GM18861 (cell line): ENCODE data around the gene FGFBP2.

Source experiments
- ATAC-seq: cut with Tn5 transposase; IDR thresholded peaks from one replicate; pipeline ENCODE4 v1.9.1; 2021; ENCODE audit not compliant: unreplicated experiment

Gene FGFBP2

GRCh38 chr4:15968551-15969300 is 5.8 kb upstream of the FGFBP2 start:
- ATAC-seq, result no peak

DNA sequence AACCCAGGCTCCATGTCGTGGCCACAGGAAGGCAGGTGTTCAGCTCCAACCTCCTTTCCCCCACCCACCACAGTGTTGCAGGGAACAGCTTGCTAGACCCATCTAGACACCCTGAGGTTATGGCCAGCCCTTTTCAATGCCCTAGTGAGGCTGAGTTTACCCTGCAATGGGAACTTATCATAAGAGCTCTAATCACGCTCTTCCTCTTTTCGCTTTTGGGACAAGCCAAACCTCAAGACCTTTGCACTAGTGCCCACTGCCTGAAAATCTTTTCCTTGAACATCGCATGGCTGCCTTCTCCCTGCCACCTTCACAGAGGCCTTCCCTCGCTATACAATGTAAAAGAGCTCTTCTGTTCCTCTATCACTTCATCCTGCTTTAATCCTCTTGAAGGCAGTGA is 2.4 kb upstream of the FGFBP2 start:
- no peak for ATAC-seq

- ATAC-seq, result no peak
Observed at GRCh38 chr4:15964159-15964558, 1.2 kb upstream of the FGFBP2 start.

- ATAC-seq, result peak; percentile 56
Observed at GRCh38 chr4:15963576-15963975, 601 bp upstream of the FGFBP2 start.

DNA sequence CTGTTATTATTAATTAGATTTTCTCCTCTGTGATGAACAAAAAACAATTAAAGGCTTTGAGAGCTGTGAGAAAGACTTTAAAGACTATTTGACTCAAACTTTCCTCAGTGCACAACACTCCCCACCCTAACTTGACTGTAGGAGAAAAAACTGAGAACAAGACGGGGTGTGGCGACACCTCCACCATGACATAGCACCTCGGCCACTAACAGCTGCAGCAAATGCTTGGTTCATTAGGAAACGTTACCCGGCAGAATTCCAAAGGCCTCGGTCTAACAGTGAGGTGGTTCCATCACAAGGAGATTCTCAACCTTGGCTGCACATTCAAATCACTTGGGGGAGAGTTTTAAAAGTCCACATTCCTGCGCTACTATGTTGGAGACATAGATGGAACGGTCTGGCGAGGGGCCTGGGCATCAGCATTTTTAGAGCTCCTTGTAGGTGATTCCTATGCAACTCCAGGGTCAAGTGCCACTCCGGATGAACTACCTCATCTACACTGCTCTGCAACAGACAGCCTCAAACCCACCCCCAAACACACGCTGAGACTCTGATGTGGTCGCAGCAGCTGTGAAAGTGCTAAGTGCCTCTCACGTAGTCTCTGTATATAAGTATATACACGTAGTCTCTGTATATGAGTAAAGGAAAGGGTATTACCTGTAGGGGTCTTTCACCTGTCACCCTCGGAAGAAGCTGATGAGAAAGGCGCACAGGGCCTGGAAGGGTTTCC is 1.0 kb downstream of the FGFBP2 start:
- ATAC-seq, result no peak

DNA sequence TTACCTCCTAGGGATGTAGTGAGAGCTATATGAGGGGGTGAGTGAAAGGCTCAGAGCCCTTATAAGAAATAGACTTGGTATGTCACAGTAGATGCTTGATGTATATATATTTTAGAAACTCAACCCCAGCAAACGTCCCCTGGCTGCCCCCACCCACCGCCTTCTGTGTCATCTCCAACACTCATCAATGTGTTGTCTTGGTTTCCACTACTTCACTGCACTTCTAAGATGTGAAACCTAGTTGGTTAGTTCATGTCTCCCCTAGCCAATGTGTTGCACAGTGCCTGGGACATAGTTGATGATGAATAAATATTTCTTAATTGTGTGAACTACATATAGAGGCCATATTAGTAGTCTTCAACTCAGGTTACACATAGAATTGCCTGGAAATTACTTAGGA is 4.4 kb downstream of the FGFBP2 start:
- no peak for ATAC-seq

DNA sequence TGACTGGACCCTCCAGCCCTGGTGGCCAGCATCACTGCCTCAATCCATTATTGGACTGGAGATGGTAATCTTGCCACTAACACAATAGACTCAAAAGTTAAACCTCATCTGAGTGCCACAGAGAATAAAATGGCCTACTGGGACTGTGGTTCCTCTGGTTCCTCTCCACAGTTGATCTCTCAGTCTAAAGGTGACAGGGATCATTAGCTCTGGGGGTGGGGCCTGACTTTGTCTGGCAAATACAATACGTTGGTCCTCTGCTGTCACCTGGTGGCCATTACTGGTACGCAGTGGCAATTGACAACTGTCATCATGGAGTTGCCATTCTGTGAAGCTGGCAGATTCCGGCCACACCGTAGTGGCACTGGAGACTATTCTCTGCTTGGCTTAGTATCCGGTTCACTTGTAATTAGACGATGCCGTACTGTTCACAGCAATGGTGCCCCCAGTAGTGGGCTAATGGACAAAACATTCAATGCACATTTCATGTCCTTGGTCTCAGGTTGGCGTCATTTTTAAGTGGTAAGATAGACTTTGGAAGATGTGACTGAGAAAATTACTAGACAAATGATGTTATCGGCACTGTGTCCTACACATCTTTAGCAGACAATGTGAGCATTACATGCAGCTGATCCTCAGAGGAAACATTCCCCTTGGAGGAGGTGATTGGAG is 6.7 kb downstream of the FGFBP2 start:
- ATAC-seq, result peak; percentile 95

- no peak for ATAC-seq
Observed at GRCh38 chr4:15955670-15956069, 7.3 kb downstream of the FGFBP2 start.

DNA sequence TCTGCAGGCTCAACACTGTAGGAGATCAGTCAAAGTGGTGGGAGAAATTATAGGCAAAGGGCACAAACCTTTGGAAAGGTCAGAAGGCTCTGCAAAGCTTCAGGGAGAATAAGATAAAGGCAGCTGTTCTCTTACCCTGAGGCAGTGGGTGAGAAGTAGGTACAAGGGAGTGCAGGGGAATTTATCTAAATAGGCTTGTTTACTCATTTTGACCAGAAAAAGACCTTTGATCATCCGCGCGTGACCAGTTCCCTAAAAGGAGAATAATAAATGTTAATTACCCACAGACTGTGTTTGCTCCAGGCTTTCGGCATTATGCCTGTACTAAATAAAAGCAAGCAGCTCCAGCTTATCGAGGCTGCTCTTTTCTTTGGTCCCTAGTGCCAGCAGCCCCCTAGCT is 9.3 kb downstream of the FGFBP2 start:
- no peak for ATAC-seq

GRCh38 chr4:15951781-15952180 is 11.2 kb downstream of the FGFBP2 start:
- no peak for ATAC-seq

DNA sequence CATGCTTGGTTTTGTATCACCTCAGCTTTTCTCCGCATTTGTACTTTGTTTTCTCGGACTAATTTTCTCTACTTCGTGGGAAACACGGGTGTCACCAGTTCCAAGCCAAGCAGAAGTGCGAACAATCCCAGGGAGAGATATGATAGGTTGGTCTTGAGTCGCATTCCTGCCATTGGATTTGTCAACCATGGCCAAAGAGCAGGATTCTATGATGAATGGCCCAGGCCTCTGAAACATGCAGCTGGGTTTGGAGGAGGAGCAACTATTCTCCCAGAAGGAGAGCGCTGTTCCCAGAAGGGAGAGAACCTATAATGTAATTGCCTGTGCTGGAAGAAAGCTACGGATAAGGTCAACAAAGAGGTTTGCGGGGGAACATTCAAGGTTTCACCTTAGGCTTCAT is 14.1 kb downstream of the FGFBP2 start:
- no peak for ATAC-seq

DNA sequence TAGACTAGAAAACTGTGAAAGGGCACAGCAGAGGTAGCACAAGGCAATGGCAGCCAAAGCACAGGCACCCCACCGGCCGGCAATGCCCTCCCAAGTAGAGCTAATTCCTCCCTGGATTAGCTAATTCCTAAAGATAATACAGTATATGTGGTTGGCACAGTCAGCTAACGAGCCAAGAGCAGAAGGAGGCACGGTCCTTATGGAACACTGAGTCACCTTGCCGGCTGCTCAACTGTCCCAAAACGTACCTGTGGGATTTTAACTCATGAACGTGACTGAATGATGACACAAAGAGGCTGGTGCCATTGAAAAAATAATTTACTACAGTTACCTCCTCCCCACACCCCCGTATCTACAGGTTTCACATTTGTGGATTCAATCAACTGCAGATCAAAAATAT is 15.3 kb downstream of the FGFBP2 start:
- no peak for ATAC-seq

GRCh38 chr4:15945516-15945915 is 17.5 kb downstream of the FGFBP2 start:
- ATAC-seq, result no peak

DNA sequence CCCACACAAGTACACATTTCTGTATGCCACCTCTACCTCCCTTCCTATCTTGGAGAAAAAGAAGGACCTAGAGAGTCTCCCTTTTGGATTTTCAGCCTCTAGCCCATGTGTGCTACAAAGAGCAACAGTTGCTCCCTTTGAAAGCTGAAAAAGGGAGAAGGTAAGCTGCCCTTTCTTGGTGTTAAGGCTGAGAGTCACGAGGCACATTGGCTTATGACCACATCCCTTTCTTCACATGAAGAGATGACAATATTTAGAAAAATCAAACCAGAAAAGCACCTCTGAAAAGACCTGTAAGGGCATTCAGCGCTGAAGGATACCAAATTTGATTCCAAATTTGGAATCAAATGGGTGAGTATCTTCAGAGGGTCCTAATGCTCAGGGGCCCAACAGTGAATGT is 18.1 kb downstream of the FGFBP2 start:
- no peak for ATAC-seq

DNA sequence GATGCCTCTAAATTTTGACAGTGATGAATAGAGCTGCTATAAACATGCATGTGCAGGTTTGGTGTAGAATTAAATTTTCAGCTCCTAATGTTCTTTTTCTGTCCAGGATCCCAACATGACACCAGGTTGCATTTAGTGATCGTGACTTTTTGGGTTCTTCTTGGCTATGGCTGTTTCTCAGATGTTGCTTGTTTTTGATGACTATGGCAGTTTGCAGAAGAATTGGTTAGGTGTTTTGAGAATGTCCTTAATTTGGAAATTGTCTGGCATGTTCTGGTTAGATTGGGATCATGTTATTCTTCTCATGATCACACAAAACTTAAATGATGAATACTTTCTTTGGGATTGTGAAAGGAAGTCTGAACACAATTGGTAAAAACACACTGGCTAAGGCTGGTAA is 20.7 kb downstream of the FGFBP2 start:
- no peak for ATAC-seq

DNA sequence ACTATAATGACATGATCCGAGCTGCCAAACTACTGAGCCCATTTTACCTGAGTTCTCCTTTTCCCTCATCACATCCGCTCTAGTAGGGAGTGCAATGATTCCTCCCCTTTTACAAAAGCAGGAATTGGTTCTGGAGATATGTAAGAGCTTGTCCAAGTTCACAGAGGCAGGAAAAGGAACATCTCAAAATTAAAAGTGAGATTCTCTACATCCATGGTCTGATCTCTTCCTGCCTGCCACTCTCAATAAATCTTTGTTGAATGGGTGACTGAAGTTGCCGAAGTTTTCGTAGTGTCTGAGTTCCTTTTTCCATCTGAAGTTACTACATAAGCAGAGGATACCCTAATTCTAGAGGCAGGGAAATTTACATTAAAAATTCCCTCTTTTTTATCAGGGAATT is 24.3 kb downstream of the FGFBP2 start, which contains the start of gene FGFBP1:
Gene FGFBP1, minus strand, starts transcription at position 101 of the 400 bp plus-strand sequence. CDS start 2,108 bp downstream, outside the sequence.
- ATAC-seq, result no peak

GRCh38 chr4:15938182-15938581 is 24.8 kb downstream of the FGFBP2 start:
- no peak for ATAC-seq

- ATAC-seq, result no peak
Observed at GRCh38 chr4:15936495-15936894, 26.5 kb downstream of the FGFBP2 start.

GRCh38 chr4:15935504-15936402 is 27.2 kb downstream of the FGFBP2 start:
- no peak for ATAC-seq

- no peak for ATAC-seq
Observed at GRCh38 chr4:15934259-15934658, 28.7 kb downstream of the FGFBP2 start.
